Raji (cell line): ENCODE measurements around the gene AKNAD1.

Source experiments
- POLR2A ChIP-seq: IDR thresholded peaks from 2 replicates; pipeline ENCODE4 v1.6.1; 2011; ENCODE audit warnings: low read depth, low read length, control low read depth; ENCODE audit not compliant: insufficient read depth

The AKNAD1 gene

GRCh38 chr1:108856994-108857393 lies at the start of gene AKNAD1:
AKNAD1 (minus strand) TSS chr1:108857094; CDS start chr1:108852664, 4,430 bp downstream.
- no peak for TF ChIP-seq POLR2A

- no peak for TF ChIP-seq POLR2A
Observed at GRCh38 chr1:108901106-108901505, 44.2 kb upstream of the AKNAD1 start.

GRCh38 chr1:108897865-108898720 lies 41.2 kb upstream of the AKNAD1 start:
- TF ChIP-seq POLR2A: no peak

GRCh38 chr1:108896146-108897145 lies 39.6 kb upstream of the AKNAD1 start:
- TF ChIP-seq POLR2A: no peak

- TF ChIP-seq POLR2A: no peak
Observed at GRCh38 chr1:108893141-108893530, 36.2 kb upstream of the AKNAD1 start.

GRCh38 chr1:108892356-108893140 lies 35.7 kb upstream of the AKNAD1 start:
- no peak for TF ChIP-seq POLR2A

GRCh38 chr1:108889706-108890384 lies 33.0 kb upstream of the AKNAD1 start:
- TF ChIP-seq POLR2A: no peak

- no peak for TF ChIP-seq POLR2A
Observed at GRCh38 chr1:108886292-108886691, 29.4 kb upstream of the AKNAD1 start.

- no peak for TF ChIP-seq POLR2A
Observed at GRCh38 chr1:108884968-108885367, 28.1 kb upstream of the AKNAD1 start.

GRCh38 chr1:108882837-108883236 lies 25.9 kb upstream of the AKNAD1 start:
- TF ChIP-seq POLR2A: no peak

GRCh38 chr1:108881369-108881768 lies 24.5 kb upstream of the AKNAD1 start:
- TF ChIP-seq POLR2A: no peak

- no peak for TF ChIP-seq POLR2A
Observed at GRCh38 chr1:108880850-108881249, 24.0 kb upstream of the AKNAD1 start.

GRCh38 chr1:108878678-108879077 lies 21.8 kb upstream of the AKNAD1 start:
- no peak for TF ChIP-seq POLR2A

- no peak for TF ChIP-seq POLR2A
Observed at GRCh38 chr1:108878160-108878469, 21.2 kb upstream of the AKNAD1 start.
